HEK293 (cell line): ENCODE measurements around the gene GPR162.

Experiments used
- CTCF ChIA-PET: fragments of 350-600 bp; formaldehyde crosslinking; extraction: SDS; loops from one replicate; lab custom pipeline; 2021; ENCODE audit warnings: antibody characterized with exemption; lab: Yijun Ruan, JAX
- POLR2A ChIA-PET: fragments of 300-600 bp; formaldehyde crosslinking; extraction: SDS; loops from one replicate; lab custom pipeline; 2020; ENCODE audit warnings: antibody characterized with exemption, inconsistent platforms; lab: Yijun Ruan, JAX
- H3K27ac ChIP-seq: fragments of 200-500 bp; sonication (Bioruptor generic); 2 replicates; pipeline ENCODE4 v1.5.1; 2014; ENCODE audit warnings: low read depth, low read length, control low read depth, inconsistent platforms; ENCODE audit errors: extremely low read depth
- H3K36me3 ChIP-seq, 2 experiments: fragments of 200-500 bp in 1 of 2; sonication (Bioruptor generic) in 1 of 2; 1 replicate in 1 of 2; 2 replicates in 1 of 2; pipeline ENCODE4 v1.5.1; 2014 to 2017; ENCODE audit warnings: inconsistent platforms in 2 of 2, low read length in 2 of 2; ENCODE audit not compliant: control insufficient read depth in 2 of 2, insufficient read depth in 1 of 2
- H3K4me1 ChIP-seq: fragments of 200-500 bp; sonication (Bioruptor generic); 2 replicates; pipeline ENCODE4 v1.5.1; 2014; ENCODE audit warnings: mild to moderate bottlenecking, low read length, inconsistent platforms; ENCODE audit not compliant: control insufficient read depth, insufficient read depth
- H3K4me3 ChIP-seq: 2 replicates; pipeline ENCODE4 v1.5.1; 2011; ENCODE audit warnings: low read depth, mild to moderate bottlenecking, control low read depth, low read length, moderate library complexity
- H3K9me3 ChIP-seq: fragments of 200-500 bp; sonication (Bioruptor generic); 2 replicates; pipeline ENCODE4 v1.5.1; 2014; ENCODE audit warnings: low read depth, low read length, inconsistent platforms; ENCODE audit not compliant: control insufficient read depth, insufficient read depth
- SCRT2 ChIP-seq: fragments of 450-650 bp; formaldehyde crosslinking; IDR thresholded peaks from 2 replicates; pipeline ENCODE4 v1.5.1; 2016; ENCODE audit warnings: missing biosample characterization, missing genetic modification characterization
- SP3 ChIP-seq: fragments of 450-650 bp; formaldehyde crosslinking; IDR thresholded peaks from 2 replicates; pipeline ENCODE4 v1.5.1; 2016; ENCODE audit warnings: missing biosample characterization, missing genetic modification characterization
- ZBTB21 ChIP-seq: fragments of 450-650 bp; formaldehyde crosslinking; IDR thresholded peaks from 2 replicates; pipeline ENCODE4 v1.5.1; 2017; ENCODE audit warnings: missing biosample characterization, missing genetic modification characterization
- ZBTB8A ChIP-seq: fragments of 450-650 bp; formaldehyde crosslinking; IDR thresholded peaks from 2 replicates; pipeline ENCODE4 v1.5.1; 2016; ENCODE audit warnings: missing biosample characterization, missing genetic modification characterization
- ZNF148 ChIP-seq: fragments of 450-650 bp; formaldehyde crosslinking; IDR thresholded peaks from 2 replicates; pipeline ENCODE4 v1.5.0; 2017; ENCODE audit warnings: missing biosample characterization, missing genetic modification characterization, borderline replicate concordance
- ZNF174 ChIP-seq: fragments of 450-650 bp; formaldehyde crosslinking; IDR thresholded peaks from 2 replicates; pipeline ENCODE4 v1.5.0; 2017; ENCODE audit warnings: missing biosample characterization, mild to moderate bottlenecking, missing genetic modification characterization
- ZNF175 ChIP-seq: fragments of 450-650 bp; formaldehyde crosslinking; IDR thresholded peaks from 2 replicates; pipeline ENCODE4 v1.5.1; 2016; ENCODE audit warnings: missing biosample characterization, missing genetic modification characterization
- ZNF184 ChIP-seq: fragments of 450-650 bp; IDR thresholded peaks from 2 replicates; pipeline ENCODE4 v1.5.1; 2018; ENCODE audit warnings: missing biosample characterization, mild to moderate bottlenecking, missing genetic modification characterization
- ZNF280C ChIP-seq: fragments of 450-650 bp; formaldehyde crosslinking; IDR thresholded peaks from 2 replicates; pipeline ENCODE4 v1.5.1; 2016; ENCODE audit warnings: missing biosample characterization, missing genetic modification characterization
- ZNF292 ChIP-seq: fragments of 450-650 bp; formaldehyde crosslinking; IDR thresholded peaks from 2 replicates; pipeline ENCODE4 v1.5.1; 2016; ENCODE audit warnings: low read depth, missing biosample characterization, missing genetic modification characterization, borderline replicate concordance
- ZNF311 ChIP-seq: fragments of 450-650 bp; formaldehyde crosslinking; IDR thresholded peaks from 2 replicates; pipeline ENCODE4 v1.5.1; 2017; ENCODE audit warnings: missing biosample characterization, missing genetic modification characterization, borderline replicate concordance
- ZNF362 ChIP-seq: fragments of 450-650 bp; formaldehyde crosslinking; IDR thresholded peaks from 2 replicates; pipeline ENCODE4 v1.5.1; 2016; ENCODE audit warnings: missing biosample characterization, missing genetic modification characterization
- ZNF404 ChIP-seq: fragments of 450-650 bp; formaldehyde crosslinking; IDR thresholded peaks from 2 replicates; pipeline ENCODE4 v1.5.1; 2017; ENCODE audit warnings: missing biosample characterization, missing genetic modification characterization
- ZNF426 ChIP-seq: fragments of 450-650 bp; formaldehyde crosslinking; IDR thresholded peaks from 2 replicates; pipeline ENCODE4 v1.5.1; 2017; ENCODE audit warnings: missing biosample characterization, missing genetic modification characterization, mild to moderate bottlenecking, inconsistent platforms, moderate library complexity
- ZNF473 ChIP-seq: fragments of 450-650 bp; formaldehyde crosslinking; IDR thresholded peaks from 2 replicates; pipeline ENCODE4 v1.5.1; 2017; ENCODE audit warnings: missing biosample characterization, missing genetic modification characterization
- ZNF518A ChIP-seq: fragments of 450-650 bp; formaldehyde crosslinking; conservative IDR thresholded peaks from 2 replicates; pipeline ENCODE4 v1.5.1; 2016; ENCODE audit warnings: low read depth, missing biosample characterization, missing genetic modification characterization
- ZNF704 ChIP-seq: fragments of 450-650 bp; formaldehyde crosslinking; IDR thresholded peaks from 2 replicates; pipeline ENCODE4 v1.5.1; 2016; ENCODE audit warnings: missing biosample characterization, missing genetic modification characterization
- ZNF76 ChIP-seq: fragments of 450-650 bp; formaldehyde crosslinking; IDR thresholded peaks from 2 replicates; pipeline ENCODE4; 2016; ENCODE audit warnings: low read depth, missing biosample characterization, missing genetic modification characterization, borderline replicate concordance

Gene GPR162

GRCh38 chr12:6787309-6787708 is 34.3 kb upstream of the GPR162 start (continued):
- TF ChIP-seq ZNF148 (tag by site-specific recombination), result no peak
- TF ChIP-seq ZNF311, result no peak
- TF ChIP-seq ZNF174 (tag by site-specific recombination), result no peak
- no peak for TF ChIP-seq ZBTB8A (tag by site-specific recombination)
- TF ChIP-seq ZNF426 (tag by site-specific recombination), result no peak
- no peak for TF ChIP-seq ZNF404 (tag by site-specific recombination)
- no peak for TF ChIP-seq ZNF473 (tag by site-specific recombination)
- TF ChIP-seq SCRT2 (tag by site-specific recombination), result no peak

GRCh38 chr12:6788972-6789924 is 32.4 kb upstream of the GPR162 start, which contains the start of gene CD4:
Gene CD4 (plus strand): TSS chr12:6789528. CDS start chr12:6800139, 10,611 bp downstream.
- H3K4me1 ChIP-seq, result no peaks in the 10 kb centered on the region
- no peak within 1 kb of the TSS for H3K27ac ChIP-seq
- TF ChIP-seq ZBTB21 (no peak), ZNF175 (no peak), ZNF362 (no peak), ZNF184 (tag by site-specific recombination) (no peak), ZNF76 (tag by site-specific recombination) (no peak), SP3 (tag by site-specific recombination) (no peak), ZNF704 (tag by site-specific recombination) (no peak), ZNF174 (tag by site-specific recombination) (no peak), ZNF280C (tag by site-specific recombination) (no peak), ZNF292 (tag by site-specific recombination) (no peak), ZNF518A (tag by site-specific recombination) (no peak)
- POLR2A ChIA-PET, result interaction anchor here (1.0 kb wide), 1 partner anchor 36 kb away, joined by 4 read pairs; the partner anchor contains the start of gene MLF2
- H3K4me3 ChIP-seq, result no peak within 1 kb of the TSS
- CTCF ChIA-PET, result interaction anchor here (0.6 to 1.6 kb wide), 6 partner anchors 9 to 319 kb away, joined by 3 to 4 read pairs (median 3); no protein-coding TSS in a partner anchor
- no peaks in the 10 kb centered on the region for H3K36me3 ChIP-seq
- H3K9me3 ChIP-seq, result no peaks in the 10 kb centered on the region
